Measurements from ENCODE around the gene GPBP1L1.

DNA sequence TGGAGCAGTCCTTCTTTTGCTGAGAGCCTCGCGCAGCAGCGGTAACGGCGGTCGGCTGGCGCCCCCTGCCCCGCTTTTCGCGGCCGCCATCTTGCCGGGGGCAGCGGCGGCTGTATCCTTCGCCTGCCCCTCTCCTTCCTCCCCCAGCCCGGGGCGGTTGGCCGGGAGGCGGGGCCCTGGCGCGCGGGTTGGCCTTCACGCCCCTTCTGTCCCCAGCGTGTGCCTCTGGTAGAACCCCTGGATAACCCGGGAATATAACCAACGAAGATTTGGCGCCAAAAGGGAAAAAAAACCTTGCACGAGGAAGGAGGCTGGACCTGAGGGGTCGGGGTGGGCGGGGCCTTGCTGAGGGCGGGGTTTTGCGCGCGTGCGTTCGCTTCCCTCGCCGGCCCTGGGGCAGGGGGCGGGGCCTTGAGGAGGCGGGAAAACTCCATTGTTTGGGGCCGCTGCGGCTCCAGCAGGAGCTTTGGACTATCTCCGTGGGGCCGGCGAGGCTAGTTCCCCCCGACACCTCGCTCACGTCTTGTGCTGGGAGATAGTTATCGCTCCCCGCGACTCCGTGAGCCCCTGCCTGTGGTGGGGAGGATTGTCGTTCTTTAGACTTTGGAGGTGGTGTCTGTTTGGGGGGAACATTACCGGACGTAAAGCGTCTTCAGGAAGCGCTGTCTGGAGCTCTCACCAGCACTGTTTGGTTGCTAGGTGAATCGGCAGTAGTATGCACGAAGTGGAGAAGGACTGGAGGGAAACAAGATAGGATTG lies 101.8 kb downstream of the GPBP1L1 start:
- TF ChIP-seq, protein P1, sequence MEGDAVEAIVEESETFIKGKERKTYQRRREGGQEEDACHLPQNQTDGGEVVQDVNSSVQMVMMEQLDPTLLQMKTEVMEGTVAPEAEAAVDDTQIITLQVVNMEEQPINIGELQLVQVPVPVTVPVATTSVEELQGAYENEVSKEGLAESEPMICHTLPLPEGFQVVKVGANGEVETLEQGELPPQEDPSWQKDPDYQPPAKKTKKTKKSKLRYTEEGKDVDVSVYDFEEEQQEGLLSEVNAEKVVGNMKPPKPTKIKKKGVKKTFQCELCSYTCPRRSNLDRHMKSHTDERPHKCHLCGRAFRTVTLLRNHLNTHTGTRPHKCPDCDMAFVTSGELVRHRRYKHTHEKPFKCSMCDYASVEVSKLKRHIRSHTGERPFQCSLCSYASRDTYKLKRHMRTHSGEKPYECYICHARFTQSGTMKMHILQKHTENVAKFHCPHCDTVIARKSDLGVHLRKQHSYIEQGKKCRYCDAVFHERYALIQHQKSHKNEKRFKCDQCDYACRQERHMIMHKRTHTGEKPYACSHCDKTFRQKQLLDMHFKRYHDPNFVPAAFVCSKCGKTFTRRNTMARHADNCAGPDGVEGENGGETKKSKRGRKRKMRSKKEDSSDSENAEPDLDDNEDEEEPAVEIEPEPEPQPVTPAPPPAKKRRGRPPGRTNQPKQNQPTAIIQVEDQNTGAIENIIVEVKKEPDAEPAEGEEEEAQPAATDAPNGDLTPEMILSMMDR (conservative IDR thresholded peaks at IDR 0.05 in 1 of 2, IDR thresholded peaks at IDR 0.05 in 1 of 2; ENCODE audit: low read depth in 1 of 2, low read length in 2 of 2) = no peak
- no peak for TF ChIP-seq EZH2 (IDR thresholded peaks at IDR 0.05; ENCODE audit: low read length, missing control alignments)

Data from fibroblast of lung (primary cell).